Liver (tissue), 9 donors: ENCODE measurements around the gene DST. TPM values are rescaled to one million over a fixed set of nuclear protein-coding genes. Genes with fewer than 3 reads are reported as not detected.

Source experiments
- DNase-seq: peaks from one replicate; pipeline ENCODE4 v3.0.0-alpha.2; 2017; ENCODE audit warnings: low spot score
- H3K27ac ChIP-seq, 2 donors: one replicate each; pipeline ENCODE4 v1.7.0; 2013; ENCODE audit warnings: inconsistent platforms in 2 of 2, low read length in 2 of 2, control low read depth in 1 of 2, low read depth in 1 of 2, mild to moderate bottlenecking in 1 of 2
- H3K27me3 ChIP-seq, 4 donors: one replicate each; pipeline versions ENCODE4 v1.6.1 to v1.7.0; 2013; ENCODE audit warnings: low read length in 3 of 4, inconsistent platforms in 1 of 4, mild to moderate bottlenecking in 1 of 4, moderate library complexity in 1 of 4; ENCODE audit not compliant: control insufficient read depth in 4 of 4, insufficient read depth in 4 of 4
- H3K36me3 ChIP-seq, 4 donors: one replicate each; pipeline versions ENCODE4 v1.6.1 to v1.7.0; 2013; ENCODE audit warnings: low read length in 3 of 4, mild to moderate bottlenecking in 3 of 4, low read depth in 1 of 4, moderate library complexity in 1 of 4; ENCODE audit not compliant: control insufficient read depth in 4 of 4, insufficient read depth in 3 of 4
- H3K4me1 ChIP-seq, 4 donors: one replicate each; pipeline versions ENCODE4 v1.6.1 to v1.7.0; 2013; ENCODE audit warnings: low read length in 3 of 4, mild to moderate bottlenecking in 3 of 4, moderate library complexity in 1 of 4; ENCODE audit not compliant: control insufficient read depth in 4 of 4, insufficient read depth in 4 of 4
- H3K4me3 ChIP-seq, 3 donors: one replicate each; pipeline versions ENCODE4 v1.6.1 to v1.7.0; 2013; ENCODE audit warnings: low read length in 3 of 3, control low read depth in 1 of 3, low read depth in 1 of 3, mild to moderate bottlenecking in 1 of 3
- H3K9ac ChIP-seq, 2 donors: one replicate each; pipeline ENCODE4 v1.7.0; 2013; ENCODE audit warnings: low read length in 2 of 2, mild to moderate bottlenecking in 2 of 2, moderate library complexity in 2 of 2, control low read depth in 1 of 2, low read depth in 1 of 2
- H3K9me3 ChIP-seq, 4 donors: one replicate each; pipeline versions ENCODE4 v1.6.1 to v1.7.0; 2013; ENCODE audit warnings: low read length in 3 of 4; ENCODE audit not compliant: control insufficient read depth in 4 of 4
- EGR1 ChIP-seq, 2 donors: IDR thresholded peaks; 2 replicates each; pipeline ENCODE4 v1.6.1; 2016 to 2018; ENCODE audit warnings: antibody characterized with exemption in 2 of 2, low read depth in 2 of 2
- FOXA1 ChIP-seq: IDR thresholded peaks from 2 replicates; pipeline ENCODE4 v1.6.1; 2016; ENCODE audit warnings: antibody characterized with exemption
- FOXA2 ChIP-seq: IDR thresholded peaks from 2 replicates; pipeline ENCODE4 v1.6.1; 2016; ENCODE audit warnings: antibody characterized with exemption
- GABPA ChIP-seq, 2 donors: IDR thresholded peaks in 1 of 2; conservative IDR thresholded peaks in 1 of 2; 2 replicates each; pipeline ENCODE4 v1.6.1; 2016; ENCODE audit warnings: antibody characterized with exemption in 2 of 2, mild to moderate bottlenecking in 1 of 2, moderate library complexity in 1 of 2
- HNF4A ChIP-seq, 2 donors: conservative IDR thresholded peaks; 2 replicates each; pipeline ENCODE4 v1.6.1; 2016; ENCODE audit warnings: antibody characterized with exemption in 2 of 2, mild to moderate bottlenecking in 2 of 2
- HNF4G ChIP-seq: IDR thresholded peaks from 2 replicates; pipeline ENCODE4 v1.6.1; 2016; ENCODE audit warnings: antibody characterized with exemption
- JUND ChIP-seq, 2 donors: IDR thresholded peaks; 2 replicates each; pipeline ENCODE4 v1.6.1; 2016; ENCODE audit warnings: antibody characterized with exemption in 2 of 2
- NR2F2 ChIP-seq: IDR thresholded peaks from 2 replicates; pipeline ENCODE4 v1.6.1; 2016; ENCODE audit warnings: antibody characterized with exemption
- RAD21 ChIP-seq, 2 donors: IDR thresholded peaks; 2 replicates each; pipeline ENCODE4 v1.6.1; 2016; ENCODE audit warnings: antibody characterized with exemption in 2 of 2, mild to moderate bottlenecking in 2 of 2
- RXRA ChIP-seq, 2 donors: IDR thresholded peaks; 2 replicates each; pipeline ENCODE4 v1.6.1; 2017 to 2018; ENCODE audit warnings: antibody characterized with exemption in 2 of 2, mild to moderate bottlenecking in 1 of 2
- SP1 ChIP-seq: IDR thresholded peaks from 2 replicates; pipeline ENCODE4 v1.6.1; 2018; ENCODE audit warnings: antibody characterized with exemption, mild to moderate bottlenecking
- TAF1 ChIP-seq: conservative IDR thresholded peaks from 2 replicates; pipeline ENCODE4 v1.6.1; 2016; ENCODE audit warnings: antibody characterized with exemption, mild to moderate bottlenecking
- YY1 ChIP-seq: IDR thresholded peaks from 2 replicates; pipeline ENCODE4 v1.6.1; 2016; ENCODE audit warnings: antibody characterized with exemption, mild to moderate bottlenecking
- WGBS: extraction: QIAGEN DNeasy Blood & Tissue Kit; methylation state at CpG from one replicate; pipeline ENCODE4 v1.1.7; 2013; 5-methylcytosine and 5-hydroxymethylcytosine counted together
- polyA plus RNA-seq, 2 donors: library from polyadenylated mRNA; stranded (reverse) in 1 of 2; unstranded in 1 of 2; fragments of 200-250 nt in 1 of 2; fragments of >200 nt in 1 of 2; fragmentation: Nextera tagmentation in 1 of 2; extraction: Ambion mirVana in 1 of 2; gene quantifications; one replicate each; pipeline versions ENCODE4 v1.2.1 to v1.2.3, GENCODE V29; 2013 to 2015
- total RNA-seq, 2 donors: library from RNA; depleted of rRNA; stranded (reverse); fragments of >200 nt; gene quantifications; one replicate each; pipeline ENCODE4 v1.2.3, GENCODE V29; 2014
- TF ChIP-seq, protein P1 (sequence below): IDR thresholded peaks from 2 replicates; pipeline ENCODE4 v1.6.1; 2016; ENCODE audit warnings: antibody characterized with exemption
- TF ChIP-seq, protein P2 (sequence below): fragments of 150-350 bp; IDR thresholded peaks from 2 replicates; pipeline ENCODE4 v1.5.1; 2017; ENCODE audit warnings: improper control_type of control experiment, low read depth, low read length; ENCODE audit not compliant: missing input control
- TF ChIP-seq, protein P3 (sequence below): IDR thresholded peaks from 2 replicates; pipeline ENCODE4 v1.6.1; 2016; ENCODE audit warnings: antibody characterized with exemption
- TF ChIP-seq, protein P4 (sequence below): IDR thresholded peaks from 2 replicates; pipeline ENCODE4 v1.6.1; 2016; ENCODE audit warnings: antibody characterized with exemption, mild to moderate bottlenecking
- TF ChIP-seq, protein P5 (sequence below): IDR thresholded peaks from 2 replicates; pipeline ENCODE4 v1.6.1; 2016; ENCODE audit warnings: antibody characterized with exemption
- donor health status: healthy.
- donor health status: healthy.
- donor health status: healthy.
- donor health status: healthy.
- donor health status: healthy.

Gene DST
- total and polyA plus RNA-seq, 4 donors: 30.5 to 234 (median 86.7) TPM

DNA sequence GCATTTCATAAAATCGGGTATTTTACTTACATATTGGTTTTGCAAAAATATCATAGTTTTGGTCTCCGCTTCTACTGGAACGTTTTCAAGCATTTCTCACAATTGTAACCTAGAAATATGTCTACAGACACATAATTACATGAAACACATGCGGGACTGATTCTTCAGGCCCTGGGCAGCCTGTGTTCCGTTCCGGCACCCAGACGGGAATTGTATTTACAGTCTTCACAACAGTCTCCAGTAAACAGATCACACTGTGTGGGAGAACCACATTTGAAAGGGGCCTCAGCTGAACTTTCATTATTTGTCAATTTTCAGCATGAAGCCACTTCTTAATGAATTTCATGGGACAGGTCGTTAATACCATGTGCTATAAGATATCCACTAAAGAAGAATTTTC is 196.9 kb downstream of the DST start:
- 87% methylated on average over 8 of the region's 8 CpGs for WGBS
- Histone ChIP-seq H3K4me3 (no peak overlapping the region), H3K36me3 (no peaks in the 10 kb centered on the region), H3K27me3 (no peaks in the 10 kb centered on the region), H3K4me1 (peaks cover 5 to 23% (median 19%) of the 10 kb centered on the region in 4 donors), H3K27ac (no peak overlapping the region), H3K9ac (no peak overlapping the region), H3K9me3 (no peaks in the 10 kb centered on the region)
- TF ChIP-seq TAF1: no peak
- TF ChIP-seq, protein P1, sequence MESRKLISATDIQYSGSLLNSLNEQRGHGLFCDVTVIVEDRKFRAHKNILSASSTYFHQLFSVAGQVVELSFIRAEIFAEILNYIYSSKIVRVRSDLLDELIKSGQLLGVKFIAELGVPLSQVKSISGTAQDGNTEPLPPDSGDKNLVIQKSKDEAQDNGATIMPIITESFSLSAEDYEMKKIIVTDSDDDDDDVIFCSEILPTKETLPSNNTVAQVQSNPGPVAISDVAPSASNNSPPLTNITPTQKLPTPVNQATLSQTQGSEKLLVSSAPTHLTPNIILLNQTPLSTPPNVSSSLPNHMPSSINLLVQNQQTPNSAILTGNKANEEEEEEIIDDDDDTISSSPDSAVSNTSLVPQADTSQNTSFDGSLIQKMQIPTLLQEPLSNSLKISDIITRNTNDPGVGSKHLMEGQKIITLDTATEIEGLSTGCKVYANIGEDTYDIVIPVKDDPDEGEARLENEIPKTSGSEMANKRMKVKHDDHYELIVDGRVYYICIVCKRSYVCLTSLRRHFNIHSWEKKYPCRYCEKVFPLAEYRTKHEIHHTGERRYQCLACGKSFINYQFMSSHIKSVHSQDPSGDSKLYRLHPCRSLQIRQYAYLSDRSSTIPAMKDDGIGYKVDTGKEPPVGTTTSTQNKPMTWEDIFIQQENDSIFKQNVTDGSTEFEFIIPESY: no peak
- no peak for TF ChIP-seq FOXA1
- TF ChIP-seq RAD21 (IDR thresholded peaks at IDR 0.05): no peak
- TF ChIP-seq, protein P2, sequence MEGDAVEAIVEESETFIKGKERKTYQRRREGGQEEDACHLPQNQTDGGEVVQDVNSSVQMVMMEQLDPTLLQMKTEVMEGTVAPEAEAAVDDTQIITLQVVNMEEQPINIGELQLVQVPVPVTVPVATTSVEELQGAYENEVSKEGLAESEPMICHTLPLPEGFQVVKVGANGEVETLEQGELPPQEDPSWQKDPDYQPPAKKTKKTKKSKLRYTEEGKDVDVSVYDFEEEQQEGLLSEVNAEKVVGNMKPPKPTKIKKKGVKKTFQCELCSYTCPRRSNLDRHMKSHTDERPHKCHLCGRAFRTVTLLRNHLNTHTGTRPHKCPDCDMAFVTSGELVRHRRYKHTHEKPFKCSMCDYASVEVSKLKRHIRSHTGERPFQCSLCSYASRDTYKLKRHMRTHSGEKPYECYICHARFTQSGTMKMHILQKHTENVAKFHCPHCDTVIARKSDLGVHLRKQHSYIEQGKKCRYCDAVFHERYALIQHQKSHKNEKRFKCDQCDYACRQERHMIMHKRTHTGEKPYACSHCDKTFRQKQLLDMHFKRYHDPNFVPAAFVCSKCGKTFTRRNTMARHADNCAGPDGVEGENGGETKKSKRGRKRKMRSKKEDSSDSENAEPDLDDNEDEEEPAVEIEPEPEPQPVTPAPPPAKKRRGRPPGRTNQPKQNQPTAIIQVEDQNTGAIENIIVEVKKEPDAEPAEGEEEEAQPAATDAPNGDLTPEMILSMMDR: no peak
- TF ChIP-seq, protein P3, sequence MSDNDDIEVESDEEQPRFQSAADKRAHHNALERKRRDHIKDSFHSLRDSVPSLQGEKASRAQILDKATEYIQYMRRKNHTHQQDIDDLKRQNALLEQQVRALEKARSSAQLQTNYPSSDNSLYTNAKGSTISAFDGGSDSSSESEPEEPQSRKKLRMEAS: no peak
- TF ChIP-seq NR2F2: no peak
- no peak for TF ChIP-seq RXRA (IDR thresholded peaks at IDR 0.05)
- no peak for TF ChIP-seq GABPA (IDR thresholded peaks at IDR 0.05 in 1 of 2, conservative IDR thresholded peaks at IDR 0.05 in 1 of 2)
- no peak for TF ChIP-seq YY1
- TF ChIP-seq, protein P4, sequence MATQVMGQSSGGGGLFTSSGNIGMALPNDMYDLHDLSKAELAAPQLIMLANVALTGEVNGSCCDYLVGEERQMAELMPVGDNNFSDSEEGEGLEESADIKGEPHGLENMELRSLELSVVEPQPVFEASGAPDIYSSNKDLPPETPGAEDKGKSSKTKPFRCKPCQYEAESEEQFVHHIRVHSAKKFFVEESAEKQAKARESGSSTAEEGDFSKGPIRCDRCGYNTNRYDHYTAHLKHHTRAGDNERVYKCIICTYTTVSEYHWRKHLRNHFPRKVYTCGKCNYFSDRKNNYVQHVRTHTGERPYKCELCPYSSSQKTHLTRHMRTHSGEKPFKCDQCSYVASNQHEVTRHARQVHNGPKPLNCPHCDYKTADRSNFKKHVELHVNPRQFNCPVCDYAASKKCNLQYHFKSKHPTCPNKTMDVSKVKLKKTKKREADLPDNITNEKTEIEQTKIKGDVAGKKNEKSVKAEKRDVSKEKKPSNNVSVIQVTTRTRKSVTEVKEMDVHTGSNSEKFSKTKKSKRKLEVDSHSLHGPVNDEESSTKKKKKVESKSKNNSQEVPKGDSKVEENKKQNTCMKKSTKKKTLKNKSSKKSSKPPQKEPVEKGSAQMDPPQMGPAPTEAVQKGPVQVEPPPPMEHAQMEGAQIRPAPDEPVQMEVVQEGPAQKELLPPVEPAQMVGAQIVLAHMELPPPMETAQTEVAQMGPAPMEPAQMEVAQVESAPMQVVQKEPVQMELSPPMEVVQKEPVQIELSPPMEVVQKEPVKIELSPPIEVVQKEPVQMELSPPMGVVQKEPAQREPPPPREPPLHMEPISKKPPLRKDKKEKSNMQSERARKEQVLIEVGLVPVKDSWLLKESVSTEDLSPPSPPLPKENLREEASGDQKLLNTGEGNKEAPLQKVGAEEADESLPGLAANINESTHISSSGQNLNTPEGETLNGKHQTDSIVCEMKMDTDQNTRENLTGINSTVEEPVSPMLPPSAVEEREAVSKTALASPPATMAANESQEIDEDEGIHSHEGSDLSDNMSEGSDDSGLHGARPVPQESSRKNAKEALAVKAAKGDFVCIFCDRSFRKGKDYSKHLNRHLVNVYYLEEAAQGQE: no peak
- no peak for DNase-seq

DNA sequence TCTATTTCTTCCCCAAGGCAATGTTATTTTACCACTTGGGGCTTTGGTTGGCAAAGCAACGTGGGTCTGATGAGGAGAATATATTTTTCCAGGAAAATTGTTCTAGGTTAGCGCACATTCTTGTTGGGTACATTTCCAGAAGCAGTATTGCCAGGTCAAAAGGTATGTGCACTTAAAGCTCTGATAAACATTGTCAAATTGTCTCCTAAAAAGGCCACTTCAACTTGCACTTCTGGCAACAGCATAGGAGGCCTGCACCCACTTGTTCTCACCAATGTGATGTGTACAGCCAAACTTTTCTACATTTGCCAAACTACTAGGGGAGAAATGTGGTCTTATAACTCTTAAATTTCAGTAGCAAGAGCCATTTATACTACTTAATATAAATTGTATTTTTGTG is 197.8 kb downstream of the DST start:
- WGBS: 91% methylated on average over 2 of the region's 2 CpGs
- Histone ChIP-seq H3K4me3 (no peak overlapping the region), H3K4me1 (peaks cover 0 to 23% (median 19%) of the 10 kb centered on the region in 4 donors), H3K27ac (no peak overlapping the region), H3K36me3 (no peaks in the 10 kb centered on the region), H3K9ac (no peak overlapping the region), H3K27me3 (no peaks in the 10 kb centered on the region), H3K9me3 (no peaks in the 10 kb centered on the region)
- no peak for DNase-seq
- TF ChIP-seq, protein P1: no peak
- TF ChIP-seq HNF4G: no peak
- no peak for TF ChIP-seq RAD21 (IDR thresholded peaks at IDR 0.05)
- TF ChIP-seq FOXA1: no peak
- no peak for TF ChIP-seq NR2F2
- TF ChIP-seq, protein P3: no peak
- no peak for TF ChIP-seq SP1
- no peak for TF ChIP-seq YY1
- TF ChIP-seq, protein P4: no peak
- no peak for TF ChIP-seq HNF4A (conservative IDR thresholded peaks at IDR 0.05)
- no peak for TF ChIP-seq FOXA2
- no peak for TF ChIP-seq JUND (IDR thresholded peaks at IDR 0.05)
- TF ChIP-seq RXRA (IDR thresholded peaks at IDR 0.05): no peak
- no peak for TF ChIP-seq EGR1 (IDR thresholded peaks at IDR 0.05; ENCODE audit: low read depth in 2 of 2)
- no peak for TF ChIP-seq TAF1
- no peak for TF ChIP-seq GABPA (IDR thresholded peaks at IDR 0.05 in 1 of 2, conservative IDR thresholded peaks at IDR 0.05 in 1 of 2)
- TF ChIP-seq, protein P5, sequence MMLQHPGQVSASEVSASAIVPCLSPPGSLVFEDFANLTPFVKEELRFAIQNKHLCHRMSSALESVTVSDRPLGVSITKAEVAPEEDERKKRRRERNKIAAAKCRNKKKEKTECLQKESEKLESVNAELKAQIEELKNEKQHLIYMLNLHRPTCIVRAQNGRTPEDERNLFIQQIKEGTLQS: no peak
